ENCODE results near the gene DCANP1. TPM values are rescaled to one million over a fixed set of nuclear protein-coding genes. Genes with fewer than 3 reads are reported as not detected.

Gene DCANP1
- total RNA-seq, 1 donor from 2014 or later: not detected

DNA sequence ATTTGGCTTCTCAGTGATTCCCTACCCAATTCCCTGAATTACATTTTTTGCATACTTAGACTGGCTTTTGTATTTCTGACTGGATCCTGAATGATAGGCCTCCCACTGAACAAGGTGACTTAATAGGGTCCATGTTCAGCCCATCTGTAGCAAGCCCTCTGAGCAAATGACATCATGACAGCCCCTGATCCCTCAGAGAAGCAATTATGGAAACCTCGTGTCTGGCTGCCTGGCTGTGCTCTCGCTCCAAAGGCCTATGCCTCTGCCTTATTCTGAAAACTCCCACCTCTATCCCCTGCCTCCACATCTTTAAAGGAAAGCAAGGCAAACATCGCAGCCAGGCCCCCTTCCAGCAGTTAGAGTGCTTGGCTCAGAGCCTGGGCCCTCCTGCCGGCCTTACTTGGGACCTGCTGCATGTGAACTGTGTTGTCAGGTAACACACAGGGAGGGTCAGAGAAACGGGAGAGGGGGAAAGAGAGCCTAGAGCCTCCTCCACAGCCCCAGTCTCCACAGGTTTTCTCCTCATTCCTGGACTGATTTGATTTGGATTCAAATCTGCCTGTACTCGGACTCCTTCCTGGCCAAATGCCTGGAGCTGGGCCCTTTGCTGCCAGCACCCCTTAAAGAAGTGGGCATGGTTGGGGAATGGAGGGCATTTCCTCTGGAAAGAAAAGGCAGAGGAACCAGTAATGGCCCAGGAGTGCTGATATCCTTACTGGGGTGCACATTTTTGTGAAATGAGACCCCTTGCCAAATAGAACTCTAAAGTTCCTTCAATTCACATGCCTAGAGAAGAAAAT, 3.8 kb downstream of the DCANP1 start:
- TF ChIP-seq, protein P1, sequence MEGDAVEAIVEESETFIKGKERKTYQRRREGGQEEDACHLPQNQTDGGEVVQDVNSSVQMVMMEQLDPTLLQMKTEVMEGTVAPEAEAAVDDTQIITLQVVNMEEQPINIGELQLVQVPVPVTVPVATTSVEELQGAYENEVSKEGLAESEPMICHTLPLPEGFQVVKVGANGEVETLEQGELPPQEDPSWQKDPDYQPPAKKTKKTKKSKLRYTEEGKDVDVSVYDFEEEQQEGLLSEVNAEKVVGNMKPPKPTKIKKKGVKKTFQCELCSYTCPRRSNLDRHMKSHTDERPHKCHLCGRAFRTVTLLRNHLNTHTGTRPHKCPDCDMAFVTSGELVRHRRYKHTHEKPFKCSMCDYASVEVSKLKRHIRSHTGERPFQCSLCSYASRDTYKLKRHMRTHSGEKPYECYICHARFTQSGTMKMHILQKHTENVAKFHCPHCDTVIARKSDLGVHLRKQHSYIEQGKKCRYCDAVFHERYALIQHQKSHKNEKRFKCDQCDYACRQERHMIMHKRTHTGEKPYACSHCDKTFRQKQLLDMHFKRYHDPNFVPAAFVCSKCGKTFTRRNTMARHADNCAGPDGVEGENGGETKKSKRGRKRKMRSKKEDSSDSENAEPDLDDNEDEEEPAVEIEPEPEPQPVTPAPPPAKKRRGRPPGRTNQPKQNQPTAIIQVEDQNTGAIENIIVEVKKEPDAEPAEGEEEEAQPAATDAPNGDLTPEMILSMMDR (IDR thresholded peaks at IDR 0.05; ENCODE audit: unreplicated experiment): no peak
- Mint-ChIP-seq H3K4me1 (ENCODE audit: low read depth) (peaks cover 3% of the 10 kb centered on the region), H3K4me3 (ENCODE audit: low read depth) (no peak overlapping the region), H3K27me3 (peaks cover 17% of the 10 kb centered on the region), H3K9me3 (ENCODE audit: low read depth) (no peaks in the 10 kb centered on the region), H3K36me3 (ENCODE audit: insufficient read depth) (no peaks in the 10 kb centered on the region), H3K27ac (no peak overlapping the region)
- DNase-seq (ENCODE audit: low spot score, unreplicated experiment): no peak

- Mint-ChIP-seq H3K27ac (no peak overlapping the region), H3K4me1 (ENCODE audit: low read depth) (peaks cover 3% of the 10 kb centered on the region), H3K27me3 (peaks cover 17% of the 10 kb centered on the region), H3K9me3 (ENCODE audit: low read depth) (no peaks in the 10 kb centered on the region), H3K4me3 (ENCODE audit: low read depth) (no peak overlapping the region), H3K36me3 (ENCODE audit: insufficient read depth) (no peaks in the 10 kb centered on the region)
- TF ChIP-seq, protein P1 (IDR thresholded peaks at IDR 0.05; ENCODE audit: unreplicated experiment): no peak
- DNase-seq (ENCODE audit: low spot score, unreplicated experiment): no peak
Observed at GRCh38 chr5:135442431-135443160, 4.6 kb downstream of the DCANP1 start.

DNA sequence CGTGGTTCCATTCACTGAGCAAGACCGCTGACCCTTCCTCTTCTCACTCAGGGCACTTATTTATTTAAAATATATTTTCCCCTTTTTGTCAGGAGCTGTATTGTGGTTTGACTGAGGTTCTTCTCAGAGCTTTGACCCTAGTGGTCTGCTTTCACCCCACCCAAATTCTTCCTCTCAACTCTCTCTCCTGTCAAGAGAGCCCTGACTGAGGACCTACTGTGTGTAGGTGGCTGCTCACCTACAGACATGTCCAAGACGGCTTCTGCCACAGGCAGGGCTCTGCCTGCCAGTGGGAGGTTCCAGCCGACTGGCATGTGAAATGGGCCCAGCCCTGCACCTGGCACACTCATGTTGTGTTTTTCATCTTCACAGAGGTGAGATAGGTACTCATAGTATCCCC, 5.2 kb downstream of the DCANP1 start:
- no peak for DNase-seq (ENCODE audit: low spot score, unreplicated experiment)

DNA sequence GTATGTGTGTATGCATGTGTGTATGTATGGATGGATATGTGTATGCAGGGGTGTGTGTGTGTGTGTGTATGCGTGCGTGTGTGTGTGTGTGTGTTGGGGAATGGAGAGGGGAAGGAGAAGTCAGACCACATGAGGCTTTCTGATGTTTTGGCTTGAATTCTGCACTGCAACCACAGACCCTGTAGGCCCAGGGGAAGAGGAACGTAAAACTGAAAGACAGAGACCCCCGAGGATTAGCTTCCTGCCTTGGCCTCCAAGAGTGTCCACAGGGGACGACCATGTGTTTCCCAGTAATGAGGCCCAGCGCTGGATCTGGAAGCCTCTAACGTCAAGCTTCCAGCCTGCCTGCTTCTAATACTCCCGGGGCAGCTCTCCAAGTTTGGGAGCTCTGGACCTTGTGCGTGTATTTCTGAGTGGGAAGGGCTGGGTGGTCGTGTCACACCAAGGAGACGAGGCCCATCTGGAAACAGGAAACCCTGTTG, 5.8 kb downstream of the DCANP1 start:
- TF ChIP-seq, protein P1 (IDR thresholded peaks at IDR 0.05; ENCODE audit: unreplicated experiment): no peak
- H3K4me1 Mint-ChIP-seq (ENCODE audit: low read depth): peaks cover 5% of the 10 kb centered on the region
- no peak overlapping the region for H3K4me3 Mint-ChIP-seq (ENCODE audit: low read depth)
- H3K27ac Mint-ChIP-seq: no peak overlapping the region
- no peaks in the 10 kb centered on the region for H3K36me3 Mint-ChIP-seq (ENCODE audit: insufficient read depth)
- H3K27me3 Mint-ChIP-seq: peaks cover 12% of the 10 kb centered on the region
- no peaks in the 10 kb centered on the region for H3K9me3 Mint-ChIP-seq (ENCODE audit: low read depth)
- DNase-seq (ENCODE audit: low spot score, unreplicated experiment): no peak

More for the DNA sequence above, 5.2 kb downstream of the DCANP1 start:
- H3K4me3 Mint-ChIP-seq (ENCODE audit: low read depth): no peak overlapping the region
- TF ChIP-seq, protein P1 (IDR thresholded peaks at IDR 0.05; ENCODE audit: unreplicated experiment): no peak
- H3K27ac Mint-ChIP-seq: no peak overlapping the region
- no peaks in the 10 kb centered on the region for H3K9me3 Mint-ChIP-seq (ENCODE audit: low read depth)
- H3K36me3 Mint-ChIP-seq (ENCODE audit: insufficient read depth): no peaks in the 10 kb centered on the region
- peaks cover 12% of the 10 kb centered on the region for H3K27me3 Mint-ChIP-seq
- H3K4me1 Mint-ChIP-seq (ENCODE audit: low read depth): peaks cover 5% of the 10 kb centered on the region

DNA sequence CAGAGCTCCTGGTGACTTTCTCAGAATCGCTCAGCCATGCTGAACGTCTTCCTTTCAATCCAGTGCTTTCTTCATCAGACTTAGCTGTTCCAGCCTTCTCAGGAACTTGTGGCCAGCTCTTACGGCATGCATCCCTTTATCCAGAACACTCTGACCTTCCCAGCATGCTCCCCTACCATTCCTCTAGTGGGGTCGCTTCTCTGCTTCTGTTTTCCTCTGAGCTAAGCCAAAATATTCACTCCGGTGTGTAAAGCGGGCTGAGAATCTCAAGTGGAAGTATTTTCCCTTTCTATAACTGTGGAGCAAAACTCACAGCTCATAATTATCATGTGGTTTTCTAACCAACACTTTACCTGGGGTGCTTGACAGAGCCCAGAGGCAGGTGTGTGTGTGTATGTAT, 6.2 kb downstream of the DCANP1 start:
- Mint-ChIP-seq H3K27me3 (peaks cover 9% of the 10 kb centered on the region), H3K4me3 (ENCODE audit: low read depth) (no peak overlapping the region), H3K27ac (no peak overlapping the region), H3K9me3 (ENCODE audit: low read depth) (no peaks in the 10 kb centered on the region), H3K36me3 (ENCODE audit: insufficient read depth) (no peaks in the 10 kb centered on the region), H3K4me1 (ENCODE audit: low read depth) (peaks cover 7% of the 10 kb centered on the region)
- TF ChIP-seq, protein P1 (IDR thresholded peaks at IDR 0.05; ENCODE audit: unreplicated experiment): no peak
- DNase-seq (ENCODE audit: low spot score, unreplicated experiment): no peak

All from progenitor cell of endocrine pancreas (in vitro differentiated cells).